Liver (tissue), 9 donors: ENCODE measurements around the gene TOMM70. TPM values are rescaled to one million over a fixed set of nuclear protein-coding genes. Genes with fewer than 3 reads are reported as not detected.
A peak's percentile ranks its signal among the peaks of the same experiment; 100 is the strongest.

Experiments used
- DNase-seq: peaks from one replicate; pipeline ENCODE4 v3.0.0-alpha.2; 2017; ENCODE audit warnings: low spot score
- H3K27ac ChIP-seq, 2 donors: one replicate each; pipeline ENCODE4 v1.7.0; 2013; ENCODE audit warnings: inconsistent platforms in 2 of 2, low read length in 2 of 2, control low read depth in 1 of 2, low read depth in 1 of 2, mild to moderate bottlenecking in 1 of 2
- H3K27me3 ChIP-seq, 4 donors: one replicate each; pipeline versions ENCODE4 v1.6.1 to v1.7.0; 2013; ENCODE audit warnings: low read length in 3 of 4, inconsistent platforms in 1 of 4, mild to moderate bottlenecking in 1 of 4, moderate library complexity in 1 of 4; ENCODE audit not compliant: control insufficient read depth in 4 of 4, insufficient read depth in 4 of 4
- H3K36me3 ChIP-seq, 4 donors: one replicate each; pipeline versions ENCODE4 v1.6.1 to v1.7.0; 2013; ENCODE audit warnings: low read length in 3 of 4, mild to moderate bottlenecking in 3 of 4, low read depth in 1 of 4, moderate library complexity in 1 of 4; ENCODE audit not compliant: control insufficient read depth in 4 of 4, insufficient read depth in 3 of 4
- H3K4me1 ChIP-seq, 4 donors: one replicate each; pipeline versions ENCODE4 v1.6.1 to v1.7.0; 2013; ENCODE audit warnings: low read length in 3 of 4, mild to moderate bottlenecking in 3 of 4, moderate library complexity in 1 of 4; ENCODE audit not compliant: control insufficient read depth in 4 of 4, insufficient read depth in 4 of 4
- H3K4me3 ChIP-seq, 3 donors: one replicate each; pipeline versions ENCODE4 v1.6.1 to v1.7.0; 2013; ENCODE audit warnings: low read length in 3 of 3, control low read depth in 1 of 3, low read depth in 1 of 3, mild to moderate bottlenecking in 1 of 3
- H3K9ac ChIP-seq, 2 donors: one replicate each; pipeline ENCODE4 v1.7.0; 2013; ENCODE audit warnings: low read length in 2 of 2, mild to moderate bottlenecking in 2 of 2, moderate library complexity in 2 of 2, control low read depth in 1 of 2, low read depth in 1 of 2
- H3K9me3 ChIP-seq, 4 donors: one replicate each; pipeline versions ENCODE4 v1.6.1 to v1.7.0; 2013; ENCODE audit warnings: low read length in 3 of 4; ENCODE audit not compliant: control insufficient read depth in 4 of 4
- EGR1 ChIP-seq, 2 donors: IDR thresholded peaks; 2 replicates each; pipeline ENCODE4 v1.6.1; 2016 to 2018; ENCODE audit warnings: antibody characterized with exemption in 2 of 2, low read depth in 2 of 2
- FOXA1 ChIP-seq: IDR thresholded peaks from 2 replicates; pipeline ENCODE4 v1.6.1; 2016; ENCODE audit warnings: antibody characterized with exemption
- FOXA2 ChIP-seq: IDR thresholded peaks from 2 replicates; pipeline ENCODE4 v1.6.1; 2016; ENCODE audit warnings: antibody characterized with exemption
- GABPA ChIP-seq, 2 donors: IDR thresholded peaks in 1 of 2; conservative IDR thresholded peaks in 1 of 2; 2 replicates each; pipeline ENCODE4 v1.6.1; 2016; ENCODE audit warnings: antibody characterized with exemption in 2 of 2, mild to moderate bottlenecking in 1 of 2, moderate library complexity in 1 of 2
- HNF4A ChIP-seq, 2 donors: conservative IDR thresholded peaks; 2 replicates each; pipeline ENCODE4 v1.6.1; 2016; ENCODE audit warnings: antibody characterized with exemption in 2 of 2, mild to moderate bottlenecking in 2 of 2
- HNF4G ChIP-seq: IDR thresholded peaks from 2 replicates; pipeline ENCODE4 v1.6.1; 2016; ENCODE audit warnings: antibody characterized with exemption
- JUND ChIP-seq, 2 donors: IDR thresholded peaks; 2 replicates each; pipeline ENCODE4 v1.6.1; 2016; ENCODE audit warnings: antibody characterized with exemption in 2 of 2
- MAX ChIP-seq: IDR thresholded peaks from 2 replicates; pipeline ENCODE4 v1.6.1; 2016; ENCODE audit warnings: antibody characterized with exemption
- NR2F2 ChIP-seq: IDR thresholded peaks from 2 replicates; pipeline ENCODE4 v1.6.1; 2016; ENCODE audit warnings: antibody characterized with exemption
- RAD21 ChIP-seq, 2 donors: IDR thresholded peaks; 2 replicates each; pipeline ENCODE4 v1.6.1; 2016; ENCODE audit warnings: antibody characterized with exemption in 2 of 2, mild to moderate bottlenecking in 2 of 2
- REST ChIP-seq: IDR thresholded peaks from 2 replicates; pipeline ENCODE4 v1.6.1; 2016; ENCODE audit warnings: antibody characterized with exemption, mild to moderate bottlenecking
- RXRA ChIP-seq, 2 donors: IDR thresholded peaks; 2 replicates each; pipeline ENCODE4 v1.6.1; 2017 to 2018; ENCODE audit warnings: antibody characterized with exemption in 2 of 2, mild to moderate bottlenecking in 1 of 2
- SP1 ChIP-seq: IDR thresholded peaks from 2 replicates; pipeline ENCODE4 v1.6.1; 2018; ENCODE audit warnings: antibody characterized with exemption, mild to moderate bottlenecking
- TAF1 ChIP-seq: conservative IDR thresholded peaks from 2 replicates; pipeline ENCODE4 v1.6.1; 2016; ENCODE audit warnings: antibody characterized with exemption, mild to moderate bottlenecking
- YY1 ChIP-seq: IDR thresholded peaks from 2 replicates; pipeline ENCODE4 v1.6.1; 2016; ENCODE audit warnings: antibody characterized with exemption, mild to moderate bottlenecking
- WGBS: extraction: QIAGEN DNeasy Blood & Tissue Kit; methylation state at CpG from one replicate; pipeline ENCODE4 v1.1.7; 2013; 5-methylcytosine and 5-hydroxymethylcytosine counted together
- polyA plus RNA-seq, 2 donors: library from polyadenylated mRNA; stranded (reverse) in 1 of 2; unstranded in 1 of 2; fragments of 200-250 nt in 1 of 2; fragments of >200 nt in 1 of 2; fragmentation: Nextera tagmentation in 1 of 2; extraction: Ambion mirVana in 1 of 2; gene quantifications; one replicate each; pipeline versions ENCODE4 v1.2.1 to v1.2.3, GENCODE V29; 2013 to 2015
- total RNA-seq, 2 donors: library from RNA; depleted of rRNA; stranded (reverse); fragments of >200 nt; gene quantifications; one replicate each; pipeline ENCODE4 v1.2.3, GENCODE V29; 2014
- TF ChIP-seq, protein P1 (sequence below): IDR thresholded peaks from 2 replicates; pipeline ENCODE4 v1.6.1; 2016; ENCODE audit warnings: antibody characterized with exemption
- TF ChIP-seq, protein P2 (sequence below): IDR thresholded peaks from 2 replicates; pipeline ENCODE4 v1.6.1; 2016; ENCODE audit warnings: antibody characterized with exemption
- TF ChIP-seq, protein P3 (sequence below): fragments of 150-350 bp; IDR thresholded peaks from 2 replicates; pipeline ENCODE4 v1.5.1; 2017; ENCODE audit warnings: improper control_type of control experiment, low read depth, low read length; ENCODE audit not compliant: missing input control
- donor health status: healthy.
- donor health status: healthy.
- donor health status: healthy.
- donor health status: healthy.
- donor health status: healthy.

The TOMM70 gene
- total and polyA plus RNA-seq, 4 donors = 16.7 to 55.8 (median 32.6) TPM

GRCh38 chr3:100333970-100334487 lies 66.9 kb downstream of the TOMM70 start:
- Histone ChIP-seq H3K9me3 (no peaks in the 10 kb centered on the region), H3K4me1 (peaks cover 7 to 63% (median 45%) of the 10 kb centered on the region in 4 donors), H3K4me3 (peak overlapping the region; percentile 58 to 91 (median 66)), H3K36me3 (peaks cover 0 to 2% (median 0%) of the 10 kb centered on the region in 4 donors), H3K27me3 (no peaks in the 10 kb centered on the region), H3K27ac (peak overlapping the region; percentile 59 to 90), H3K9ac (peak overlapping the region in 1 of 2 donors; percentile 84)
- no peak for DNase-seq
- WGBS = 31% methylated on average over 14 of the region's 14 CpGs
- TF ChIP-seq, protein P1, sequence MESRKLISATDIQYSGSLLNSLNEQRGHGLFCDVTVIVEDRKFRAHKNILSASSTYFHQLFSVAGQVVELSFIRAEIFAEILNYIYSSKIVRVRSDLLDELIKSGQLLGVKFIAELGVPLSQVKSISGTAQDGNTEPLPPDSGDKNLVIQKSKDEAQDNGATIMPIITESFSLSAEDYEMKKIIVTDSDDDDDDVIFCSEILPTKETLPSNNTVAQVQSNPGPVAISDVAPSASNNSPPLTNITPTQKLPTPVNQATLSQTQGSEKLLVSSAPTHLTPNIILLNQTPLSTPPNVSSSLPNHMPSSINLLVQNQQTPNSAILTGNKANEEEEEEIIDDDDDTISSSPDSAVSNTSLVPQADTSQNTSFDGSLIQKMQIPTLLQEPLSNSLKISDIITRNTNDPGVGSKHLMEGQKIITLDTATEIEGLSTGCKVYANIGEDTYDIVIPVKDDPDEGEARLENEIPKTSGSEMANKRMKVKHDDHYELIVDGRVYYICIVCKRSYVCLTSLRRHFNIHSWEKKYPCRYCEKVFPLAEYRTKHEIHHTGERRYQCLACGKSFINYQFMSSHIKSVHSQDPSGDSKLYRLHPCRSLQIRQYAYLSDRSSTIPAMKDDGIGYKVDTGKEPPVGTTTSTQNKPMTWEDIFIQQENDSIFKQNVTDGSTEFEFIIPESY = no peak
- TF ChIP-seq HNF4G = no peak
- no peak for TF ChIP-seq NR2F2
- no peak for TF ChIP-seq GABPA (IDR thresholded peaks at IDR 0.05 in 1 of 2, conservative IDR thresholded peaks at IDR 0.05 in 1 of 2)
- TF ChIP-seq, protein P2, sequence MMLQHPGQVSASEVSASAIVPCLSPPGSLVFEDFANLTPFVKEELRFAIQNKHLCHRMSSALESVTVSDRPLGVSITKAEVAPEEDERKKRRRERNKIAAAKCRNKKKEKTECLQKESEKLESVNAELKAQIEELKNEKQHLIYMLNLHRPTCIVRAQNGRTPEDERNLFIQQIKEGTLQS = no peak
- no peak for TF ChIP-seq SP1
- TF ChIP-seq FOXA2 = no peak
- no peak for TF ChIP-seq TAF1
- no peak for TF ChIP-seq HNF4A (conservative IDR thresholded peaks at IDR 0.05)
- TF ChIP-seq RAD21 (IDR thresholded peaks at IDR 0.05) = no peak
- TF ChIP-seq MAX = no peak
- no peak for TF ChIP-seq EGR1 (IDR thresholded peaks at IDR 0.05; ENCODE audit: low read depth in 2 of 2)
- TF ChIP-seq JUND (IDR thresholded peaks at IDR 0.05) = no peak
- TF ChIP-seq RXRA (IDR thresholded peaks at IDR 0.05) = no peak
- TF ChIP-seq, protein P3, sequence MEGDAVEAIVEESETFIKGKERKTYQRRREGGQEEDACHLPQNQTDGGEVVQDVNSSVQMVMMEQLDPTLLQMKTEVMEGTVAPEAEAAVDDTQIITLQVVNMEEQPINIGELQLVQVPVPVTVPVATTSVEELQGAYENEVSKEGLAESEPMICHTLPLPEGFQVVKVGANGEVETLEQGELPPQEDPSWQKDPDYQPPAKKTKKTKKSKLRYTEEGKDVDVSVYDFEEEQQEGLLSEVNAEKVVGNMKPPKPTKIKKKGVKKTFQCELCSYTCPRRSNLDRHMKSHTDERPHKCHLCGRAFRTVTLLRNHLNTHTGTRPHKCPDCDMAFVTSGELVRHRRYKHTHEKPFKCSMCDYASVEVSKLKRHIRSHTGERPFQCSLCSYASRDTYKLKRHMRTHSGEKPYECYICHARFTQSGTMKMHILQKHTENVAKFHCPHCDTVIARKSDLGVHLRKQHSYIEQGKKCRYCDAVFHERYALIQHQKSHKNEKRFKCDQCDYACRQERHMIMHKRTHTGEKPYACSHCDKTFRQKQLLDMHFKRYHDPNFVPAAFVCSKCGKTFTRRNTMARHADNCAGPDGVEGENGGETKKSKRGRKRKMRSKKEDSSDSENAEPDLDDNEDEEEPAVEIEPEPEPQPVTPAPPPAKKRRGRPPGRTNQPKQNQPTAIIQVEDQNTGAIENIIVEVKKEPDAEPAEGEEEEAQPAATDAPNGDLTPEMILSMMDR = no peak
- no peak for TF ChIP-seq REST
- no peak for TF ChIP-seq YY1
- TF ChIP-seq FOXA1 = no peak
